IMR-90 (cell line): Measurements from ENCODE around the gene SHISAL1. TPM values are rescaled to one million over a fixed set of nuclear protein-coding genes. Genes with fewer than 3 reads are reported as not detected.

Source experiments
- ATAC-seq: fragments of 200-7000 bp; cut with Tn5 transposase; 2 replicates; pipeline ENCODE4 v1.9.1; 2020; ENCODE audit warnings: low read depth, mild to moderate bottlenecking, moderate library complexity
- BruUV-seq: library from RNA; stranded (reverse); fragments of 400-500 nt; replicated peaks from 2 replicates; lab custom pipeline; 2021; lab: Mats Ljungman, UMichigan
- CTCF ChIA-PET: fragments of 300-600 bp; formaldehyde crosslinking; extraction: SDS; loops from one replicate; lab custom pipeline; 2021; ENCODE audit warnings: antibody characterized with exemption; lab: Yijun Ruan, JAX
- POLR2A ChIA-PET: fragments of 300-600 bp; sonication (Branson Sonifier 250); formaldehyde crosslinking; loops from one replicate; lab custom pipeline; 2022; ENCODE audit warnings: antibody characterized with exemption; ENCODE audit not compliant: unreplicated experiment; lab: Charles Lee
- DNase-seq: peaks from one replicate; pipeline ENCODE4 v3.0.0; 2013
- H2AFZ ChIP-seq: replicated peaks from 2 replicates; pipeline ENCODE3; 2013; ENCODE audit warnings: low read length, mild to moderate bottlenecking; ENCODE audit not compliant: poor library complexity
- H2AK5ac ChIP-seq: 2 replicates; pipeline ENCODE4 v1.6.1; 2013; ENCODE audit warnings: low read depth, low read length, inconsistent platforms
- H2AK9ac ChIP-seq: replicated peaks from 2 replicates; pipeline ENCODE3; 2013; ENCODE audit warnings: mild to moderate bottlenecking, low read depth, low read length, moderate library complexity; ENCODE audit not compliant: poor library complexity
- H2BK120ac ChIP-seq: 2 replicates; pipeline ENCODE4 v1.6.1; 2013; ENCODE audit warnings: low read depth, low read length, inconsistent platforms
- H2BK15ac ChIP-seq: 3 replicates; pipeline ENCODE4 v1.6.1; 2013; ENCODE audit warnings: low read depth, low read length, inconsistent platforms
- H2BK20ac ChIP-seq: 2 replicates; pipeline ENCODE4 v1.6.1; 2013; ENCODE audit warnings: low read depth, mild to moderate bottlenecking, inconsistent platforms, low read length, moderate library complexity
- H2BK5ac ChIP-seq: 2 replicates; pipeline ENCODE4 v1.6.1; 2013; ENCODE audit warnings: mild to moderate bottlenecking, low read depth, low read length, inconsistent platforms; ENCODE audit not compliant: poor library complexity, severe bottlenecking
- H3K14ac ChIP-seq: replicated peaks from 2 replicates; pipeline ENCODE4 v1.6.1; 2013; ENCODE audit warnings: low read depth, low read length, inconsistent platforms
- H3K18ac ChIP-seq: 2 replicates; pipeline ENCODE4 v1.6.1; 2013; ENCODE audit warnings: low read depth, low read length, control low read depth
- H3K23ac ChIP-seq: 2 replicates; pipeline ENCODE4 v1.6.1; 2013; ENCODE audit warnings: low read depth, low read length, inconsistent platforms
- H3K27ac ChIP-seq: 2 replicates; pipeline ENCODE4 v1.5.1; 2013; ENCODE audit warnings: mild to moderate bottlenecking, control low read depth, low read length; ENCODE audit not compliant: insufficient read depth
- H3K27me3 ChIP-seq: 2 replicates; pipeline ENCODE4 v1.6.1; 2013; ENCODE audit warnings: low read length; ENCODE audit not compliant: control insufficient read depth, insufficient read depth
- H3K36me3 ChIP-seq: 2 replicates; pipeline ENCODE4 v1.6.1; 2013; ENCODE audit warnings: low read length, mixed read lengths; ENCODE audit not compliant: control insufficient read depth, insufficient read depth
- H3K4ac ChIP-seq: 2 replicates; pipeline ENCODE4 v1.6.1; 2013; ENCODE audit warnings: low read depth, low read length, inconsistent platforms
- H3K4me1 ChIP-seq: 2 replicates; pipeline ENCODE4 v1.6.1; 2013; ENCODE audit warnings: low read length, mixed read lengths; ENCODE audit not compliant: control insufficient read depth, insufficient read depth
- H3K4me2 ChIP-seq: 2 replicates; pipeline ENCODE4 v1.6.1; 2013; ENCODE audit warnings: low read depth, mild to moderate bottlenecking, control low read depth, low read length, moderate library complexity
- H3K4me3 ChIP-seq: 2 replicates; pipeline ENCODE4 v1.5.1; 2013; ENCODE audit warnings: low read depth, mild to moderate bottlenecking, control low read depth, low read length, moderate library complexity; ENCODE audit not compliant: insufficient read depth
- H3K56ac ChIP-seq: 2 replicates; pipeline ENCODE4 v1.6.1; 2013; ENCODE audit warnings: low read length, inconsistent platforms; ENCODE audit not compliant: insufficient read depth; ENCODE audit errors: extremely low read depth
- H3K79me1 ChIP-seq, 2 experiments: 2 replicates each; pipeline ENCODE4 v1.6.1; 2013; ENCODE audit warnings: low read length in 2 of 2, inconsistent platforms in 1 of 2, low read depth in 1 of 2
- H3K9ac ChIP-seq: 2 replicates; pipeline ENCODE4 v1.6.1; 2013; ENCODE audit warnings: low read depth, low read length, control low read depth
- H3K9me1 ChIP-seq: 2 replicates; pipeline ENCODE4 v1.6.1; 2013; ENCODE audit warnings: low read length, inconsistent platforms; ENCODE audit not compliant: insufficient read depth
- H3K9me3 ChIP-seq: 2 replicates; pipeline ENCODE4 v1.6.1; 2013; ENCODE audit warnings: low read length; ENCODE audit not compliant: control insufficient read depth, insufficient read depth
- H4K20me1 ChIP-seq: 2 replicates; pipeline ENCODE4 v1.6.1; 2013; ENCODE audit warnings: low read length, inconsistent platforms; ENCODE audit not compliant: insufficient read depth
- H4K5ac ChIP-seq: 2 replicates; pipeline ENCODE4 v1.6.1; 2013; ENCODE audit warnings: mild to moderate bottlenecking, low read depth, low read length, control low read depth
- H4K8ac ChIP-seq, 2 experiments: 2 replicates each; pipeline ENCODE4 v1.6.1; 2013; ENCODE audit warnings: low read depth in 2 of 2, low read length in 2 of 2, control low read depth in 1 of 2, inconsistent platforms in 1 of 2
- H4K91ac ChIP-seq: 2 replicates; pipeline ENCODE4 v1.6.1; 2013; ENCODE audit warnings: low read depth, low read length, inconsistent platforms; ENCODE audit not compliant: insufficient read depth
- BHLHE40 ChIP-seq: fragments of 150-350 bp; IDR thresholded peaks from 2 replicates; pipeline ENCODE4 v1.6.1; 2016; ENCODE audit warnings: mild to moderate bottlenecking, low read depth, low read length
- ELK1 ChIP-seq: fragments of 150-350 bp; IDR thresholded peaks from 2 replicates; pipeline ENCODE4 v1.6.1; 2016; ENCODE audit warnings: low read depth, mild to moderate bottlenecking, low read length, moderate library complexity, borderline replicate concordance
- FOS ChIP-seq: fragments of 150-350 bp; IDR thresholded peaks from 2 replicates; pipeline ENCODE4 v1.6.1; 2016; ENCODE audit warnings: low read depth, low read length
- MAFK ChIP-seq: IDR thresholded peaks from 2 replicates; pipeline ENCODE4 v1.6.1; 2012; ENCODE audit warnings: low read depth, low read length, improper control_type of control experiment
- MAZ ChIP-seq: IDR thresholded peaks from 2 replicates; pipeline ENCODE4 v1.6.1; 2012; ENCODE audit warnings: low read depth, mild to moderate bottlenecking, low read length, improper control_type of control experiment, moderate library complexity, borderline replicate concordance
- MXI1 ChIP-seq: IDR thresholded peaks from 2 replicates; pipeline ENCODE4 v1.6.1; 2012; ENCODE audit warnings: low read depth, mild to moderate bottlenecking, low read length, moderate library complexity, borderline replicate concordance
- NFE2L2 ChIP-seq: fragments of 150-350 bp; IDR thresholded peaks from 2 replicates; pipeline ENCODE4 v1.6.1; 2016; ENCODE audit warnings: low read depth, mild to moderate bottlenecking, low read length
- POLR2A ChIP-seq: IDR thresholded peaks from 2 replicates; pipeline ENCODE4 v1.6.1; 2012; ENCODE audit warnings: mild to moderate bottlenecking, low read depth, low read length
- RAD21 ChIP-seq: IDR thresholded peaks from 2 replicates; pipeline ENCODE4 v1.6.1; 2012; ENCODE audit warnings: low read length, improper control_type of control experiment
- RCOR1 ChIP-seq: IDR thresholded peaks from 2 replicates; pipeline ENCODE4 v1.6.1; 2012; ENCODE audit warnings: mild to moderate bottlenecking, low read length, improper control_type of control experiment; ENCODE audit not compliant: insufficient replicate concordance
- RFX5 ChIP-seq: IDR thresholded peaks from 2 replicates; pipeline ENCODE4 v1.8.0; 2012; ENCODE audit warnings: low read depth, mild to moderate bottlenecking, low read length, moderate library complexity
- WGBS, 2 experiments: methylation state at CpG; one replicate each; pipeline versions ENCODE4 v1.1.5 to v1.1.7; 2013; ENCODE audit warnings: missing lambda C conversion rate in 2 of 2; ENCODE audit not compliant: insufficient read length in 1 of 2; ENCODE audit errors: extremely low coverage in 2 of 2; 5-methylcytosine and 5-hydroxymethylcytosine counted together
- dilution Hi-C: fragments of 300-500 bp; cut with HindIII; formaldehyde crosslinking; loops from one replicate; pipeline ENCODE4 v1.14.3; 2018; ENCODE audit warnings: low sequenced_read_pairs; ENCODE audit not compliant: unreplicated experiment
- in situ Hi-C: fragments of 300-500 bp; cut with MboI; formaldehyde crosslinking; loops from 3 replicates; pipeline ENCODE4 v1.14.3; 2019; ENCODE audit warnings: low sequenced_read_pairs, inconsistent platforms, mixed read lengths
- intact Hi-C: fragments of 100-400 bp; cut with micrococcal nuclease; formaldehyde crosslinking; loops from 2 replicates; pipeline ENCODE4 v1.10.0; 2022
- polyA plus RNA-seq, 3 experiments: library from polyadenylated mRNA; depleted of rRNA; stranded (reverse); fragments of >200 nt; gene quantifications; 2 replicates each; pipeline ENCODE4 v1.2.3, GENCODE V29; 2012; ENCODE audit warnings: low replicate concordance in 1 of 3
- total RNA-seq: library from RNA; depleted of rRNA; stranded (reverse); fragments of >200 nt; gene quantifications from 2 replicates; pipeline ENCODE4 v1.2.3, GENCODE V29; 2012
- TF ChIP-seq, protein P1 (sequence below): fragments of 150-350 bp; IDR thresholded peaks from 2 replicates; pipeline ENCODE4 v1.6.1; 2017; ENCODE audit warnings: mild to moderate bottlenecking, antibody characterized with exemption, low read length, low read depth
- TF ChIP-seq, protein P2 (sequence below): conservative IDR thresholded peaks from 2 replicates; pipeline ENCODE4 v1.5.1; 2012; ENCODE audit warnings: mild to moderate bottlenecking, low read depth, low read length, improper control_type of control experiment

Gene SHISAL1
- total and polyA plus RNA-seq, 2 of the 4 experiments (the other 2 are of a cell fraction) = 1.0 to 1.4 TPM

GRCh38 chr22:44340271-44341239, 27.8 kb upstream of the SHISAL1 start:
- Histone ChIP-seq H4K5ac (no peak overlapping the region), H2BK5ac (no peak overlapping the region), H3K4ac (peak overlapping the region; percentile 58; the same call in 1 of the 2 replicates), H2AK5ac (peak overlapping the region; percentile 59), H3K18ac (no peak overlapping the region; the same call in 1 of the 2 replicates), H2AFZ (peak overlapping the region; percentile 16), H3K23ac (no peak overlapping the region), H2BK15ac (no peak overlapping the region), H4K20me1 (0 out of 2 replicates have a peak, but pooled peaks cover 3% of the 10 kb centered on the region), H3K9me3 (no peaks in the 10 kb centered on the region), H4K91ac (peak overlapping the region; percentile 19; the same call in 1 of the 2 replicates), H3K79me1 (no peaks in the 10 kb centered on the region), H3K4me2 (no peak overlapping the region), H3K9ac (no peak overlapping the region), H2BK20ac (0 out of 2 replicates have a peak overlapping the region, but pooled peaks have one; percentile 35), H3K9me1 (0 out of 2 replicates have a peak, but pooled peaks cover 8% of the 10 kb centered on the region), H3K36me3 (no peaks in the 10 kb centered on the region), H3K27ac (no peak overlapping the region), H3K4me1 (peaks cover 27% of the 10 kb centered on the region), H3K14ac (no peak overlapping the region), H2AK9ac (no peak overlapping the region), H2BK120ac (0 out of 2 replicates have a peak overlapping the region, but pooled peaks have one; percentile 63), H3K4me3 (no peak overlapping the region), H3K56ac (no peak overlapping the region), H3K27me3 (peaks cover 2% of the 10 kb centered on the region; the same call in 1 of the 2 replicates), H4K8ac (0 out of 4 replicates have a peak overlapping the region, but pooled peaks of 1 of the 2 experiments have one; percentile 28)
- 84% methylated on average over 12 of the region's 21 CpGs; no CpG with 5 or more reads in 1 of the 2 experiments for WGBS, 2 experiments
- ChIA-PET POLR2A (no interaction called here), CTCF (interaction anchor here (1.2 kb wide), 1 partner anchor 9 kb away, joined by 3 read pairs; no protein-coding TSS in a partner anchor)
- intact Hi-C loops (no loop called here), in situ Hi-C loops (no loop called here), dilution Hi-C loops (no loop called here)
- no TSS peak for BruUV-seq
- DNase-seq = no peak
- no peak for ATAC-seq
- TF ChIP-seq RFX5 = no peak
- no peak for TF ChIP-seq RCOR1
- TF ChIP-seq MAFK = no peak
- TF ChIP-seq FOS = no peak
- TF ChIP-seq ELK1 = no peak
- no peak for TF ChIP-seq MAZ
- no peak for TF ChIP-seq BHLHE40
- no peak for TF ChIP-seq NFE2L2
- TF ChIP-seq, protein P1, sequence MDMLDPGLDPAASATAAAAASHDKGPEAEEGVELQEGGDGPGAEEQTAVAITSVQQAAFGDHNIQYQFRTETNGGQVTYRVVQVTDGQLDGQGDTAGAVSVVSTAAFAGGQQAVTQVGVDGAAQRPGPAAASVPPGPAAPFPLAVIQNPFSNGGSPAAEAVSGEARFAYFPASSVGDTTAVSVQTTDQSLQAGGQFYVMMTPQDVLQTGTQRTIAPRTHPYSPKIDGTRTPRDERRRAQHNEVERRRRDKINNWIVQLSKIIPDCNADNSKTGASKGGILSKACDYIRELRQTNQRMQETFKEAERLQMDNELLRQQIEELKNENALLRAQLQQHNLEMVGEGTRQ = no peak
- no peak for TF ChIP-seq RAD21
- TF ChIP-seq, protein P2, sequence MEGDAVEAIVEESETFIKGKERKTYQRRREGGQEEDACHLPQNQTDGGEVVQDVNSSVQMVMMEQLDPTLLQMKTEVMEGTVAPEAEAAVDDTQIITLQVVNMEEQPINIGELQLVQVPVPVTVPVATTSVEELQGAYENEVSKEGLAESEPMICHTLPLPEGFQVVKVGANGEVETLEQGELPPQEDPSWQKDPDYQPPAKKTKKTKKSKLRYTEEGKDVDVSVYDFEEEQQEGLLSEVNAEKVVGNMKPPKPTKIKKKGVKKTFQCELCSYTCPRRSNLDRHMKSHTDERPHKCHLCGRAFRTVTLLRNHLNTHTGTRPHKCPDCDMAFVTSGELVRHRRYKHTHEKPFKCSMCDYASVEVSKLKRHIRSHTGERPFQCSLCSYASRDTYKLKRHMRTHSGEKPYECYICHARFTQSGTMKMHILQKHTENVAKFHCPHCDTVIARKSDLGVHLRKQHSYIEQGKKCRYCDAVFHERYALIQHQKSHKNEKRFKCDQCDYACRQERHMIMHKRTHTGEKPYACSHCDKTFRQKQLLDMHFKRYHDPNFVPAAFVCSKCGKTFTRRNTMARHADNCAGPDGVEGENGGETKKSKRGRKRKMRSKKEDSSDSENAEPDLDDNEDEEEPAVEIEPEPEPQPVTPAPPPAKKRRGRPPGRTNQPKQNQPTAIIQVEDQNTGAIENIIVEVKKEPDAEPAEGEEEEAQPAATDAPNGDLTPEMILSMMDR = no peak
- no peak for TF ChIP-seq POLR2A
- no peak for TF ChIP-seq MXI1
